GM18861 (cell line): ENCODE results near the gene PCSK5.

Source experiments
- ATAC-seq: cut with Tn5 transposase; IDR thresholded peaks from one replicate; pipeline ENCODE4 v1.9.1; 2021; ENCODE audit not compliant: unreplicated experiment

Gene PCSK5

GRCh38 chr9:75918909-75919308 lies 28.4 kb downstream of the PCSK5 start:
- ATAC-seq, result no peak

DNA sequence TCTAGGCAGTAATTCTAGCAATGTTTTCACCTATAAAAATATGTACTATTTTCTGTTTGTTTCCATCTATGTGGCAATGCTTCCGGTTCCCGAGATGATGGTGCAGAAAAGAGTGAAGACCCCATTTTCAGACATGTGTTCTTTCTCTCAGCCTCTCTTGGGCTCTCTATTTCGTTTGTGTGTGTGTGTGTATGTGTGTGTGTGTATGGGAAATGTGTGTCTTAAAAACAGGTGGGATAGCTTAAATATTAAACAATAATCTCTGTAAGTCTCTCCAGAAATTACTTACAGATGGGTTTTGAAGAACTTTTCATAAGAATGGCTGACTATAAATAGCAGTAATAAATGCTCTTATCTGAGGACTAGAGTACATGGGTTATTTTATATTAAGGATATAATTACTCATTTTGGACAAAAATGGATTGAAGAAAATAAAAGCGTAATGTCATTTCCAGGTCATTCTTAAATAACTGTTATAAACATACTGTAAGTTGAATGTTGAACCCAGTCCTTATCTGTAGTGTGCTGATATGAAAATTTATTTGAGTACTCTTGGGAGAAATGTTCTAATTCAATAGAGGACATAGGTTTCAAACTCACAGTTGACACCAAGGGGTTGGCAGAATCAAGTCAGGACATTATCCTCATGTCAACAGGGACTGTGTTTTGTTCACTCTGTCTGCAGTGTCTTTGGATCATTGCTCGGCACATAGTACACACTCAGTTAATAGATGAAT lies 31.1 kb downstream of the PCSK5 start:
- ATAC-seq, result no peak

- no peak for ATAC-seq
Observed at GRCh38 chr9:75926385-75926784, 35.9 kb downstream of the PCSK5 start.

- ATAC-seq, result no peak
Observed at GRCh38 chr9:75927356-75927755, 36.9 kb downstream of the PCSK5 start.

DNA sequence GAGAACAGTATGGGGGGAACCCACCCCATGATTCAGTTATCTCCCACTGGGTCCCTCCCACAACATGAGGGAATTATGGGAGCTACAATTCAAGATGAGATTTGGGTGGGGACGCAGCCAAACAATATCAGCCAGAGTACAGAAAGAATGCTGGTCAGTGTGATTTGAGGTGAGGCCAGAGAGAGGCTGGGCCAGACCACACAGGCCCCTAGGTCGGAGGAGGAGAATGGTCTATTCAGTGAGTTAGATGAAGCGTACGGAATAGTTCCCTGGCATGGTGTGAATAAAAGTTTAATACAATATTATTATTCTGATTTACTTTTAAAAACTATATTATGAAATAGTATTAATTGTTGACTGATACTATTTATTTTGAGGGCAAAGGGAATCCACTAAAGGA lies 39.7 kb downstream of the PCSK5 start:
- ATAC-seq, result no peak

- ATAC-seq, result no peak
Observed at GRCh38 chr9:75930730-75931321, 40.4 kb downstream of the PCSK5 start.

- ATAC-seq, result no peak
Observed at GRCh38 chr9:75933982-75934381, 43.5 kb downstream of the PCSK5 start.

DNA sequence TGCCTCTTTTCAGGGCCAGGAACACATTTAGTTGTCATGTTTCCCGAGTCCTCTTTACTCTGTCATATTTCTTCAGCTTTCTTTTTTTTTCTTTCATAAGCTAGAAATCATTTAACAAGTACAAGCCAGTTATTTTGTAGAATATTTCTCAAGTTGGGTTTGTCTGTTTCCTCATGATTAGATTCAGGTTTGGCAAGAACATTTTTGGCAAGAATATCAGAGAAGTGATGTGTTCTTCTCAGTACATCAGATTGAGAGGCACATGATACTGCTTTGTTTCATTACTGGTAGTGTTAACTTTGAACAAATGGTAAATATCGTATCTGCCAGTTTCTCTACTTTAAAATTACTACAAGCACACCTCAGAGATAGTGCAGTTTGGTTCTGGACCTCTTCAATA lies 45.1 kb downstream of the PCSK5 start:
- ATAC-seq, result no peak

DNA sequence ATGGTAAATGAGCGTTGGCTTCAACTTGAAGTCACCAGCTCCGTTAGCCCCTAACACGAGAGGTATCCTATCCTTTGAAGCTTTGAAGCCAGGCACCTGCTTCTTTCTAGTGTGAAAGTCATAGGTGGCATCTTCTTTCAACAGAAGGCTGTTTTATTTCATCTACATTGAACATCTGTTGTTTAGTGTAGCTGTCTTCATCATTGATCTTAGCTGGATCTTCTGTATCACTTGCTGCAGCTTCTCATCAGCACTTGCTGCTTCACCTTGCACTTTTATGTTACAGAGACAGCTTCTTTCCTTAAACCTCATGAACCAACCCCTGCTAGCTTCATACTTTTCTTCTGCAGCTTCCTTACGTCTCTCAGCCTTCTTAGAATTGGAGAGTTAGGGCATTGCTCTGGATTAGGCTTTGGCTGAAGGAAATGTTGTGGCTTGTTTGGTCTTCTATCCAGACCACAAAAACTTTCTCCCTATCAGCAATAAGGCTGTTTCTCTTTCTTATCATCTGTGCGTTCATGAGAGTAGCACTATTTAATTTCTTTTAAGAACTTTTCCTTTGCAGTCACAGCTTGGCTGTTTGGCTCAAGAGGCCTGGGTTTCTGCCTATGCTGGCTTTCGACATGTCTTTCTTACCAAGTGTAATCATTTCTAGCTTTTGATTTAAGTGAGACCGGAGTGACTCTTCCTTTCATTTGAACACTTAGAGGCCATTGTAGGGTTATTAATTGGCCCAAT lies 47.2 kb downstream of the PCSK5 start:
- no peak for ATAC-seq

- ATAC-seq, result no peak
Observed at GRCh38 chr9:75938946-75939345, 48.5 kb downstream of the PCSK5 start.

- ATAC-seq, result no peak
Observed at GRCh38 chr9:75939536-75940111, 49.2 kb downstream of the PCSK5 start.

DNA sequence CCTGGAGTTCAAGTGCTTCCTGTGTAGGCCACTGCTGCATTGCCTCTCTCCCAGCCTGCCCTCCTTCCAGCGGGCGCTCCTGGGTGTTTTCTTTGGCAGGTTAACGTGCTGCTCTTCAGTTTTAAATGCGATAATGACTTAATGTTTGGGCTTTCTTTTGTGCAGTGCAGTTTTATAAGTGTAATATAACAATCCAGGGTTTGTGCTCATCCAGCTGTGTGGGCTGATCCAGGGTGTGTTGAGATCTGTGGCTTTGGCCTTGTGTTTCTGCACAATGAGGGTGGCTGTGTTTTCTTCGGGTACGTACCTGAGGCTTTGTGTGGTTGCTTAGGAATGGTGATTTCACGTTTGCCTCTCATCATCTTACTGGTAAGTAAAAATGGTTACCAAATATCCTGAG lies 50.6 kb downstream of the PCSK5 start:
- ATAC-seq, result no peak

DNA sequence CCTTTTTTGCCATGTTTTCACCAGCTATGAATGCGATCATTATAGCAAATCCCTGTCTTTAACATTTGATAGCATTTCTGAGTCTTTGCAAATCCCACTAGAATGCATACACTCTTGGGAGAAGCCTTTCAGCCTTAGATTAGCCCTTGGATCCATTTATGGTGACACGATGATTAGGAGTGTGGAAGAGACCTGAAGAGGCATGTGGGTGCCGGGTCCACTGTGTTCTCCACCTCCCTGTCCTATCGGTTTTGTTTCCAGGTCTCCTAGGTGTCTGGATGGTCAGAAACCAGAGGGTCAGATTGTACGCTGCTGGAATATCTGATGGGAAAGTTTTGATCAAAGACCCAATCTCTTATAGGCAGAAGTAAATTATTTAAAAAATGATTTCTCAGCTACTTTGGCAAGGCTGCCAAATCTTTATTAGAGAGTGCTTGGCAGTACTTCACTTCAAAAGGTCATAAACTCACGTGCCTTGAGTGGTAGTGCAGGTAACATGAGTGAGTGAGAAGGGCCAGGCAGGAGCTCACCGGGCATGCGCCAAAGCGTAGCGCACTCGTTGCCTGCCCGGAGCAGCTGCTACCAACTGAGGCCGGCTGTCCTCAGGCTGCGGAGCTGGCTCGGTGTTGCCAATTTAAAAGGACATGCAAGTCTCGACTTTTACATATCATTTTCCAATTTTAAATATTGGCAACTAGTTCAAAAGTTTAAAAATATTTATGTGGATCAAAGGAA lies 51.3 kb downstream of the PCSK5 start:
- ATAC-seq, result no peak

DNA sequence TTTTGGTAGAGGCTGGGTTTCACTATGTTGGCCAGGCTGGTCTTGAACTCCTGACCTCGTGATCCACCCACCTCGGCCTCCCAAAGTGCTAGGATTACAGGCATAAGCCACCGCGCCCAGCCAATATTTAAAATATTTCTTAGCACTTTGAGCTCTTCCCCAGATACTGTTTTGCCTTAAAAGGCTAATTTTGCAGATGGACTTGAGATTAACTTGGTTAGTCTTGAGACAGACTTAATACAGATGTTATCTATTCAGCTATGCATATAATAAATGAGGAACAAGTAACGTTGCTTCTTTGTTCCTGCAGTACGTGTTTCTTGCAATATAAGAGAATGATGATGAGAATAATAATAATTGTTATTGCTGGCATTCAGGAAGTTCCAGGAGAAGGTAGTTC lies 56.3 kb downstream of the PCSK5 start:
- no peak for ATAC-seq

- ATAC-seq, result no peak
Observed at GRCh38 chr9:75947233-75947632, 56.8 kb downstream of the PCSK5 start.

GRCh38 chr9:75950998-75951397 lies 60.5 kb downstream of the PCSK5 start:
- no peak for ATAC-seq

- no peak for ATAC-seq
Observed at GRCh38 chr9:75953218-75953617, 62.7 kb downstream of the PCSK5 start.

DNA sequence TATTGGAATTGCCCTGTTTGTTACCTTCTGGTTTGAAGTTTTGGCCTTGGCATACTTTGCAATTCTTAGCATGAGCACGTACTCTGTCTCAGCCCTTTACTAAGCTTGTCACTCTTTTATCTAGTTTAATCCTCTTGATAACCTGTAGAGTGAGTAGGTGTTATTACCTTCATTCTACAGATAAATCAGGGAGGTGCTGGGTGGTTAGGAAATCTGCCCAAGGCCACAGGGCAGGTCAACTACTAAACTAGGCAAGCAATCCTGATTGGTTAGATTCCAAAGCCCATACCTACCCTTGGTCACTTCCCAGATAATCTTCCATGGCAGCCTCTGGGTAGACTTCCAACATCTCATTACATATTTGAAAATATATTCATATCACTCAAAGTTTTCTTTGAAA lies 65.7 kb downstream of the PCSK5 start:
- ATAC-seq, result no peak

- ATAC-seq, result no peak
Observed at GRCh38 chr9:75957116-75957515, 66.6 kb downstream of the PCSK5 start.

GRCh38 chr9:75958226-75958625 lies 67.8 kb downstream of the PCSK5 start:
- ATAC-seq, result no peak

GRCh38 chr9:75960551-75960950 lies 70.1 kb downstream of the PCSK5 start:
- no peak for ATAC-seq
